HG03354 (cell line): ENCODE results near the gene MUS81.
"Not testable (repeated sequence)": the region's sequence is repeated elsewhere in the genome, so short reads cannot be mapped to it uniquely, and the experiment has no call there.

ENCODE experiments used
- ATAC-seq: cut with Tn5 transposase; IDR thresholded peaks from one replicate; pipeline ENCODE4 v1.9.1; 2021; ENCODE audit warnings: mild to moderate bottlenecking; ENCODE audit not compliant: unreplicated experiment, poor library complexity, severe bottlenecking

MUS81 gene

GRCh38 chr11:65844231-65844872 is 15.9 kb upstream of the MUS81 start:
- ATAC-seq: no peak

- no peak for ATAC-seq
Observed at GRCh38 chr11:65847746-65848145, 12.5 kb upstream of the MUS81 start.

- not testable (repeated sequence) for ATAC-seq
Observed at GRCh38 chr11:65848693-65849092, 11.5 kb upstream of the MUS81 start.

- ATAC-seq: no peak
Observed at GRCh38 chr11:65849366-65849765, 10.9 kb upstream of the MUS81 start.

- no peak for ATAC-seq
Observed at GRCh38 chr11:65849771-65850216, 10.4 kb upstream of the MUS81 start.

GRCh38 chr11:65850217-65851082 is 9.8 kb upstream of the MUS81 start:
- no peak for ATAC-seq

DNA sequence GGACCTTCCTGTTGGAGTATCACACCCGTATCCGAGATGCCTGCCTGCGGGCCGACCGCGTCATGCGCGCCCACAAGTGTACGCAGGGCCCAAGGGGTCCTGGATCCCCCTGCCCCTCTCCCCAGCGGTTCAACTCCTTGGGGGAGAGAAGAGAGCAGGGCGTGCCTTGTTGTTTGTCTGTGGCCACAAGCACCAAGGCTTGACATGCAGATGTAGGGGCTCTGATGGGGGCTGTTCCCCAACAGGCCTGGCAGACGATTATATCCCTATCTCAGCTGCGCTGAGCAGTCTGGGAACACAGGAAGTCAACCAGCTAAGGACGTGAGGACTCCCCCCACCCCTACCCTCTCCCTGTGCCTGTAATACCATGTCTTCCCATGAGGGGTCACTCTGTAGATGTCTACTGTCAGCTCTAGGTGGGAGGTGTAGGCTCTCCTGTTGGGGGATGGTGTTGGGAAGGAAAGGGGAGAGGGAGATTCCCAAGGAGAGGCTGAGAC is 9.1 kb upstream of the MUS81 start:
- no peak for ATAC-seq

GRCh38 chr11:65851811-65852507 is 8.3 kb upstream of the MUS81 start:
- ATAC-seq: no peak

DNA sequence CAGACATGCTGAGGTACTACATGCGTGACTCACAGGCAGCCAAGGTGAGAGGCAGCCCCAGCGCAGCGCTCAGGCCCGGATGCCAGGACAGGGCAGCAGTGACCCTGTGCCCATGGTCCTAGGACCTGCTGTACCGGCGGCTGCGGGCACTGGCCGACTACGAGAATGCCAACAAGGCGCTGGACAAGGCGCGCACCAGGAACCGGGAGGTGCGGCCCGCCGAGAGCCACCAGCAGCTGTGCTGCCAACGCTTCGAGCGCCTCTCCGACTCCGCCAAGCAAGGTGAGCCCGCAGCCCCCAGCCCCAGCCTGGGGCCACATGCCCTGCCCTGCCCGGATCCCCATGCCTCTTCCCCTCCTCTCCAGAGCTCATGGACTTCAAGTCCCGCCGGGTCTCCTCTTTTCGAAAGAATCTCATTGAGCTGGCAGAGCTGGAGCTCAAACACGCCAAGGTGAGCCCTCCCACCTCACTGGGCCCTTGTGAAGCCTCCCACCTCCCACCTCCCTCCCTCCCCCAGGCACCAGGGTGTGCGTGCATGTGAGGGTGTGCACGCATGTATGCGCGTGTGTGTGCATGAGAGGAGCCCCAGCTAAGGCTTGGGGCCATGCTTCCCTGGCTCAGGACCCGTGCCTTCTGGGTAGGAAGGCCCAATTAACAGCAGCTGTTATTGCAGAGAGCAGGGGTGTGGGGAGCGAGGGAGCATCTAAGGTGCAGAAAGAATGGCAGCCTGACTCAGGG is 7.6 kb upstream of the MUS81 start:
- ATAC-seq: no peak

- no peak for ATAC-seq
Observed at GRCh38 chr11:65853246-65853979, 6.8 kb upstream of the MUS81 start.

- no peak for ATAC-seq
Observed at GRCh38 chr11:65854161-65854592, 6.1 kb upstream of the MUS81 start.

DNA sequence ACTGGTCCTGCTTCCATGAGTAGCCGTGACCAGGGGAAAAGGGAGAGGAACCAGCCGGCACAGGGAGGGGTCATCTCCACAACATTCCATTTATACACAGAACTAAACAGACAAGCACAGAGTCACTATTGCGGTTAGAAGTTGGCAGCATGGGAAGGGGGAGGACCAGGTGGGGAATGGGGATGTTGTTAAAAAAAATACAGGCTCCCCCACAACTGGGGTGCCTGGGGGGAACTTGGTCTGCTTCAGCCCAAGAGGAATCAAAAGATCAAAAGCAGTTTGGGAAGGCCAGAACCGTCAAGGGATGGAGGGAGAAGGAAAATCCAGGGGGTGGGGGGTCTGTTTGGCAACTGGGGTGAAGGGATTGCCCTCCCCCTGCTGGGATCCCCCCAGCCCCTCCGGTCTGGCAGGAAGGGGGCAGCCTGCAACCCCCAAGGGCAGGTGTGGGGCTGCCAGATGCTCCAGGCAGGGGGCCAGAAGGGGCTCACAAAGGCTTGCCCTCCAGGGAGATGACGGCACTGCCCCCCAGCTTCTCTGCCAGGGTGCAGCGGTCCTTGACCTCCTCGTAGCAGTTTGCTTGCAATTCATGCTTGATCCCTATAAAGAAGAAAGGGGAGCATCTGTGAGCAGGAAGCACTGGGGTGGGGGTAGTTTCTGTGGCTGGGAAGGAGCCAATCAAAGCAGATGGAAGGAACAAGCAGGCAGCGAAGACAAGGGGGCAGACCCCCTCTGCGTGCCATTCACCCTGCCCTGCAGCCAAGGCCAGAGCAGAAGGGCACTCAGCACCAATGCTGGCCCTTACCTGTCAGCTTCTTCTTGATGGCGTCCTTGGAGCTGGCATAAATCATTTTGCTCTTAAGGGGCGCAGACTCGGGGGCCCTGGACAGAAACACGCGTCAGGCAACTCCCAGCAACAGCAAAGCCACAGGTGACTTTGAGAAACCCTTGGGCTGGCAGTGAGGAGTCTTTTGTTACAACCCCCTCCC is 5.1 kb upstream of the MUS81 start:
- no peak for ATAC-seq

GRCh38 chr11:65855927-65856363 is 4.3 kb upstream of the MUS81 start:
- no peak for ATAC-seq

DNA sequence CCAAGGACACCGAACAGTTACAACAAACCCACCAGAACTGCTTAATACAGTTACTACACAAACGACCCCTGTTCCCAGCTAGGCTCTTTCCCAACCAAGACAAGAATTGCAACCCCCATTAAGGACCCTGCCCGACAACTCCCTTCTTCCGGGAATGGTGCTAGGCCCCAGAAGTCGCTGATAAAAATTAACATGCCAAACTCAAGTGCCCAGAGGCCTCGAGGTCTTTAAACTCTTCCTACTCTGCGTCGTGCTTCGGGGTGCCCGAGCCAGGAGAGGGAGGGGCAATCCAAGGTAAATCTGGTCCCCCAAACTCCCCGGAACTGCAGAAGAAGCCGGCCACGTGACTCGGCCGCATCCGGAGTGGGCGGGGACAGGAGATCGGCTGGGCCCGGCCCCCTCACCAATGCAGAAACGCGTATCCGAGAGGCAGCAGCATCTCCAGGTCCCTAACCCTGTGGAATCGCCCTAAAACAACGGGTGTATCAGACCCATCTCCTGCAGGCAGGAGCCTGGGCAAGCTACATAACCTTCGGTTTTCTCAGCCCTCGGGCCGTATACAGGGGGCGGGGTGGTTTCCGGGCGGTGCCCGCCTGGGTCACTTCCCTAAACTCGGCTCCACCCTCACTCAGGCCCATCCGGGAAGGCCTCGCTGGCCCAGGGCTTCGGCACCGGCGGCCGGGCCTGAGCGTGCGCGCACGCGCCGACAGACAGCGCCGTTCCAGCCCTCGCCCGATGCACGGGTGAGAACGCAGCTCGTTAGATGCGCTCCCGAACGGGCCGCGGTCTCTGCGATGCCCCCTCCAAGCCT is 3.3 kb upstream of the MUS81 start:
- peak; percentile 35 for ATAC-seq

GRCh38 chr11:65857500-65857852 is 2.8 kb upstream of the MUS81 start:
- ATAC-seq: no peak

DNA sequence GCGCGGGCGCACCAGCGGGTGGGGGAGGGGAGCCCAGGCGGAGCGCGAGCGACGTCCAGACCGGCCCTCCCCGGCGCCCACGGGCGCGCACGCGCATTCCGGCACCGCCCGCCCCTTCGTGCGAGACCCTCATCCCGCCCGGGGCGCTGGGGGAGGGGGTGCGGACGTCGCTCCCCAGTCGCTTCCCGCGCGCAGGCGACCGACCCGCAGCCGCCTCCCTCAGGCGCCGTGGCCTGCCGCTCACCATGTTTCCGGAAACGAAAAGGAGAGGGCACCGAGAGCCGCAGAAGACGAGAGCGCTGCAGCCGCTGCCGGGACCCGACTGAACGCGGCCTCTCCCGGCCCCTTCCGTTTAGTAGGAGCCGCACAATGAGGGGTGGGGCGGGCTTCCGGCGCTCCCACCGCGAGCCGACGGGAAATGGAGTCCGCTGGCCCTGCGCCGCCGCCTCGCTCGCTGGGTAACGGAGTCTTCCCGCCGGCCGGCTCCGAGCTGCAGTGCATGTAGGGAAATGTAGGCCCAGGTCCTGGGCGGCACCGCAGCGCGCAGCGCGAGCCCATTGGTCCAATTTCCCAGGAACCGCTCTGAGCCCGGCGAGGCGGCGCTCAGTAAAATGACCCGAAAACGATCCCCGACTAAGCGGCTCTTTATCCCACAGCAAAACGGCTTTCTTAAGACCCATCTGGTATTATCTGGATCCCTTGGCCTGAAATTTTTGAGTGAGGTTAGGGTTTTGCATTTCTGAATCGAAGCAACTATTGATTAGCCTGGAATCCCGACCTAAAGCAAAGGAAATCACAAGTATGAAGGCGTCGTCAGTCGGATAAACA is 2.2 kb upstream of the MUS81 start, which contains the start of gene CFL1:
CFL1 (minus strand) TSS at position 328 of the 828 bp plus-strand sequence; CDS start at position 247, 81 bp downstream.
- peak; percentile 53 for ATAC-seq
